HCT116 (cell line): ENCODE data around the gene NFATC1. TPM values are rescaled to one million over a fixed set of nuclear protein-coding genes. Genes with fewer than 3 reads are reported as not detected.

ENCODE experiments used
- ATAC-seq: fragments of 200-7000 bp; cut with Tn5 transposase; 2 replicates; pipeline ENCODE4 v1.9.1; 2020; ENCODE audit warnings: mild to moderate bottlenecking, moderate library complexity
- BruUV-seq: library from RNA; stranded (reverse); fragments of 400-500 nt; replicated peaks from 2 replicates; lab custom pipeline; 2021; lab: Mats Ljungman, UMichigan
- CTCF ChIA-PET: fragments of 300-600 bp; sonication (Branson Sonifier 250); formaldehyde crosslinking; loops from one replicate; lab custom pipeline; 2021; ENCODE audit warnings: antibody characterized with exemption; lab: Charles Lee
- POLR2A ChIA-PET: fragments of 300-600, 350-600 bp; sonication (Branson Sonifier 250); formaldehyde crosslinking; loops from one replicate; lab custom pipeline; 2021; ENCODE audit warnings: antibody characterized with exemption; lab: Charles Lee
- RAD21 ChIA-PET, 2 experiments: fragments of 300-600 bp; sonication (Branson Sonifier 250); formaldehyde crosslinking; loops; one replicate each; lab custom pipeline; 2023; ENCODE audit warnings: low total read pairs in 2 of 2; ENCODE audit not compliant: uncharacterized antibody in 2 of 2, unreplicated experiment in 2 of 2, low non-redundant PET in 1 of 2; lab: Charles Lee
- DNase-seq: peaks from one replicate; pipeline ENCODE4 v3.0.0-alpha.2; 2010; ENCODE audit warnings: low read depth, low spot score
- H2AFZ ChIP-seq: fragments of 200-600 bp; shearing (Covaris generic), sonication (generic); 2 replicates; pipeline ENCODE4 v1.6.1; 2017; ENCODE audit warnings: low read depth, mixed run types, mixed read lengths, antibody characterized with exemption, low read length; ENCODE audit not compliant: poor library complexity, severe bottlenecking
- H3K27ac ChIP-seq: 2 replicates; pipeline ENCODE4 v1.5.1; 2012; ENCODE audit warnings: low read depth, low read length
- H3K27me3 ChIP-seq: fragments of 200-600 bp; sonication (generic); 2 replicates; pipeline ENCODE4 v1.6.1; 2016; ENCODE audit warnings: mixed run types, low read length, mixed read lengths; ENCODE audit not compliant: insufficient read depth
- H3K36me3 ChIP-seq, 2 experiments: fragments of 200-500 bp in 1 of 2; fragments of 200-600 bp in 1 of 2; sonication (Bioruptor generic) in 1 of 2; sonication (generic) in 1 of 2; 2 replicates each; pipeline versions ENCODE4 v1.5.1 to v1.6.1; 2014 to 2016; ENCODE audit warnings: low read length in 2 of 2, inconsistent platforms in 1 of 2, mixed read lengths in 1 of 2, mixed run types in 1 of 2; ENCODE audit not compliant: insufficient read depth in 2 of 2, control insufficient read depth in 1 of 2
- H3K4me1 ChIP-seq, 2 experiments: fragments of 200-600 bp in 1 of 2; sonication (generic) in 1 of 2; 2 replicates each; pipeline versions ENCODE4 v1.5.1 to v1.6.1; 2012 to 2017; ENCODE audit warnings: low read length in 2 of 2, inconsistent platforms in 1 of 2, mild to moderate bottlenecking in 1 of 2, mixed read lengths in 1 of 2, mixed run types in 1 of 2, moderate library complexity in 1 of 2; ENCODE audit not compliant: insufficient read depth in 2 of 2, control insufficient read depth in 1 of 2
- H3K4me2 ChIP-seq: fragments of 200-600 bp; sonication (generic); 2 replicates; pipeline ENCODE4 v1.6.1; 2017; ENCODE audit warnings: mixed run types, low read length, mixed read lengths
- H3K4me3 ChIP-seq, 2 experiments: fragments of 200-600 bp in 1 of 2; sonication (generic) in 1 of 2; replicated peaks in 1 of 2; 2 replicates each; pipeline ENCODE4 v1.5.1; 2011 to 2016; ENCODE audit warnings: low read length in 2 of 2, control low read depth in 1 of 2, low read depth in 1 of 2, mild to moderate bottlenecking in 1 of 2, mixed read lengths in 1 of 2, mixed run types in 1 of 2
- H3K79me2 ChIP-seq: fragments of 200-600 bp; sonication (generic); 2 replicates; pipeline ENCODE4 v1.6.1; 2017; ENCODE audit warnings: mild to moderate bottlenecking, mixed run types, low read length, moderate library complexity, mixed read lengths; ENCODE audit not compliant: insufficient read depth
- H3K9ac ChIP-seq: fragments of 200-600 bp; sonication (generic); 2 replicates; pipeline ENCODE4 v1.6.1; 2016; ENCODE audit warnings: low read length, mixed read lengths
- H3K9me2 ChIP-seq: fragments of 200-600 bp; sonication (generic), shearing (Covaris generic); 2 replicates; pipeline ENCODE4 v1.6.1; 2017; ENCODE audit warnings: mixed run types, mild to moderate bottlenecking, moderate library complexity; ENCODE audit not compliant: insufficient read depth
- H3K9me3 ChIP-seq, 2 experiments: fragments of 200-500 bp in 1 of 2; fragments of 200-600 bp in 1 of 2; sonication (Bioruptor generic) in 1 of 2; sonication (generic) in 1 of 2; 2 replicates each; pipeline ENCODE4 v1.6.1; 2014 to 2017; ENCODE audit warnings: low read length in 2 of 2, mixed read lengths in 2 of 2, inconsistent platforms in 1 of 2, low read depth in 1 of 2, mild to moderate bottlenecking in 1 of 2, mixed run types in 1 of 2, moderate library complexity in 1 of 2; ENCODE audit not compliant: control insufficient read depth in 1 of 2, insufficient read depth in 1 of 2
- H4K20me1 ChIP-seq: fragments of 200-600 bp; sonication (generic), shearing (Covaris generic); 2 replicates; pipeline ENCODE4 v1.6.1; 2017; ENCODE audit warnings: mixed run types, mild to moderate bottlenecking, moderate library complexity; ENCODE audit not compliant: insufficient read depth
- CBX3 ChIP-seq: IDR thresholded peaks from 2 replicates; pipeline ENCODE4 v1.6.1; 2012; ENCODE audit warnings: low read depth
- CEBPB ChIP-seq: IDR thresholded peaks from 2 replicates; pipeline ENCODE4 v1.6.1; 2012; ENCODE audit warnings: low read depth
- ELF1 ChIP-seq: IDR thresholded peaks from 2 replicates; pipeline ENCODE4 v1.6.1; 2012; ENCODE audit warnings: low read depth, borderline replicate concordance
- EZH2phosphoT487 ChIP-seq: fragments of 200-600 bp; IDR thresholded peaks from 2 replicates; pipeline ENCODE4 v1.6.1; 2018; ENCODE audit warnings: antibody characterized with exemption, borderline replicate concordance
- JUND ChIP-seq: IDR thresholded peaks from 2 replicates; pipeline ENCODE4 v1.6.1; 2012
- POLR2A ChIP-seq: IDR thresholded peaks from 2 replicates; pipeline ENCODE4 v1.7.0; 2011; ENCODE audit warnings: borderline replicate concordance; ENCODE audit not compliant: insufficient read depth, insufficient read length; ENCODE audit errors: extremely low read depth
- POLR2AphosphoS5 ChIP-seq: IDR thresholded peaks from 2 replicates; pipeline ENCODE4 v1.6.1; 2011; ENCODE audit warnings: mild to moderate bottlenecking, low read depth, low read length, moderate library complexity
- RAD21 ChIP-seq: IDR thresholded peaks from 2 replicates; pipeline ENCODE4 v1.6.1; 2012; ENCODE audit warnings: low read depth, mild to moderate bottlenecking
- SIN3A ChIP-seq: IDR thresholded peaks from 2 replicates; pipeline ENCODE4 v1.6.1; 2012; ENCODE audit warnings: low read depth
- SP1 ChIP-seq: IDR thresholded peaks from 2 replicates; pipeline ENCODE4 v1.6.1; 2012; ENCODE audit warnings: low read depth
- SRF ChIP-seq: IDR thresholded peaks from 2 replicates; pipeline ENCODE4 v1.6.1; 2012; ENCODE audit warnings: low read depth
- TCF7L2 ChIP-seq: IDR thresholded peaks from 2 replicates; pipeline ENCODE4 v1.7.0; 2011; ENCODE audit warnings: borderline replicate concordance, inconsistent platforms; ENCODE audit not compliant: insufficient read depth, insufficient read length; ENCODE audit errors: extremely low read depth
- YY1 ChIP-seq: IDR thresholded peaks from 2 replicates; pipeline ENCODE4 v1.6.1; 2011; ENCODE audit warnings: low read length, low read depth, moderate library complexity, mild to moderate bottlenecking; ENCODE audit not compliant: insufficient replicate concordance; ENCODE audit errors: extremely low read depth
- ZNF274 ChIP-seq: fragments of 200-500 bp; sonication (Bioruptor generic); IDR thresholded peaks from 2 replicates; pipeline ENCODE4 v1.6.1; 2014; ENCODE audit warnings: mild to moderate bottlenecking, low read depth, low read length, inconsistent platforms
- intact Hi-C: fragments of 100-400 bp; cut with micrococcal nuclease; formaldehyde crosslinking; loops from 2 replicates; pipeline ENCODE4 v1.10.0; 2022
- total RNA-seq: library from RNA; stranded (reverse); gene quantifications from one replicate; pipeline ENCODE4 v1.2.1, GENCODE V29; 2021; ENCODE audit not compliant: unreplicated experiment
- TF ChIP-seq, protein P1 (sequence below): IDR thresholded peaks from 2 replicates; pipeline ENCODE4 v1.6.1; 2012
- TF ChIP-seq, protein P2 (sequence below): IDR thresholded peaks from 2 replicates; pipeline ENCODE4 v1.6.1; 2012
- TF ChIP-seq, protein P3 (sequence below): IDR thresholded peaks from 2 replicates; pipeline ENCODE4 v1.6.1; 2012; ENCODE audit warnings: low read depth
- TF ChIP-seq, protein P4 (sequence below): IDR thresholded peaks from 2 replicates; pipeline ENCODE4 v1.6.1; 2011; ENCODE audit warnings: mild to moderate bottlenecking, low read length, moderate library complexity; ENCODE audit not compliant: insufficient replicate concordance; ENCODE audit errors: extremely low read depth

NFATC1 gene
- total RNA-seq, 1 experiment from 2014 or later, result 20.8 TPM

DNA sequence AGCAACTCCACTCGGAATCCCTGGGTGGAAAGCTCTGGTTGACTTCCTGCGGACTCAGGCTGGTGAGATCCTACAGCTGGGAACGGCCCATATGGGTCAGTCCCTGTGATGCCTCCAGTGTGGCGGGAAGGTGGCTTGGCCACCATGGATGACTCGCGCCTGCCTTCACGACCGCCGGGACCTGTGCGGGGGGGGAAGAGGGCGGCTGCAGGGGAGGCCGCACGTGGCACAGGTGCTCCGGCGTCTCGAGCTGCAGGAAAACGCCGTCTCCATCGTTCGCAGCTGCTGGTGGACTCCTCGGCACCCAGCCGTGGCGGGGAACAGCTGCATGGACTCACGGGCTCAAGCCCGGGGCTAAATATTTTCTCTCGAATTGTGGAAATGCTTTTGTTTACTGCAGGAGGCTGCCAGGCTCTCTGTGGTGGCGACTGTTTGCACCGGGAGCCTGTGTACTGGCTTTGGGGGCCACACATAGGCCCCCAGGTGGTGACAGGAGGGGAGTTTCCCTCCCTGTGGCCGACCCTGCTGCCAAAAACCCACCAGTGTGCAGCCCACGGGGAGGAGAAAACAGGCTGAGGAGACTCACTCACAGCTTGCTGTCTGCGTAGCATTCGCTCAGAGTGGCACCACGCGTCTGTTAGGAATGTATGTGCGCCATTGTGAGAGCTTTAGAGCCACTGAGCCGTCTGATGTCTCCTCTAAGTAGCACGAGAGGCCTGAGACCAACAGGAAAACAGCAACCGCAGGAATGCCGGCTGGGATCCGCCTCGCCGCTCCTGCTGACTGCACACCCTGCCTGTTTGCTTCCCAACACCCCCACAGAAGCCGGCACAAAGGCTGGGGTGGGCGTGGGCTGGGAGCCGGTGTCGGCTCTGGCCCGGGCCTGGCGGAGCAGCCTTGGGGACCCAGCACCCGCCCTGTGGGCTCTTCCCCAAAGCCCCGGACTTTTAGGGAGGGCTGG, 89.2 kb downstream of the NFATC1 start (continued):
- TF ChIP-seq SRF, result no peak
- TF ChIP-seq SIN3A, result no peak
- TF ChIP-seq POLR2A, result no peak
- TF ChIP-seq, protein P1, sequence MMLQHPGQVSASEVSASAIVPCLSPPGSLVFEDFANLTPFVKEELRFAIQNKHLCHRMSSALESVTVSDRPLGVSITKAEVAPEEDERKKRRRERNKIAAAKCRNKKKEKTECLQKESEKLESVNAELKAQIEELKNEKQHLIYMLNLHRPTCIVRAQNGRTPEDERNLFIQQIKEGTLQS, result no peak
- TF ChIP-seq RAD21, result no peak
- TF ChIP-seq CEBPB, result no peak
- TF ChIP-seq TCF7L2, result no peak
- TF ChIP-seq JUND, result no peak
- TF ChIP-seq, all 23 proteins: peak for 0

DNA sequence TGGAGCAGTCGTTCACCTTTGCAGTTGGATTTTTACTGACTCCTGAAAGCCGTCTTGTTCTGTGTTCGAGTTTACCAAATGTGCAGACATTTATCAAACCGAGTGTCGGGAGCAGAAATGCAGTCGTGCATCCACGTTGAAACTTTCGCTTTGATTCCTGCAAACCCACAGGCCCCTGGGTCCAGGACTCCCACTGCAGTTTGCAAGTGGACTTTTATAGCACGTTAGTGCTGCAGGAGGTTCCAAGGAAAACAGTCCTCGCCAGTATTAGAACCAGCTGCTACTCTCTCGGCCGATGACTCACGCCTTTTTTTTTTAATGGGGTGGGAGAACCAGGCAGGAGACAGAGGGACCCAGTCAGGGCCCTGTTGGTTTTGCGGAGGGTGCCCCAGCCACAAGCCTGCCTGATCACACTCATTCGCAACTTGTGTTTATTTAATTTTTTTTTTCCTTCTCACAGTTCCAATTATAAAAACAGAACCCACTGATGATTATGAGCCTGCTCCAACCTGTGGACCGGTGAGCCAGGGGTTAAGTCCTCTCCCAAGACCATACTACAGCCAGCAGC, 90.1 kb downstream of the NFATC1 start:
- H4K20me1 ChIP-seq, result no peaks in the 10 kb centered on the region
- intact Hi-C loops, result no loop called here
- no peaks in the 10 kb centered on the region for H3K36me3 ChIP-seq
- no peaks in the 10 kb centered on the region for H3K9me2 ChIP-seq
- no peak overlapping the region for H3K4me2 ChIP-seq
- RAD21 ChIA-PET, result no interaction called here
- POLR2A ChIA-PET, result no interaction called here
- H3K79me2 ChIP-seq, result no peaks in the 10 kb centered on the region
- no peak for ATAC-seq
- H3K4me1 ChIP-seq, result no peaks in the 10 kb centered on the region
- BruUV-seq, result no TSS peak
- H3K27me3 ChIP-seq, result no peaks in the 10 kb centered on the region
- no peak overlapping the region for H2AFZ ChIP-seq
- no peaks in the 10 kb centered on the region for H3K9me3 ChIP-seq
- H3K27ac ChIP-seq, result no peak overlapping the region
- H3K9ac ChIP-seq, result no peak overlapping the region
- CTCF ChIA-PET, result no interaction called here
- no peak overlapping the region for H3K4me3 ChIP-seq
- no peak for DNase-seq
- TF ChIP-seq SP1 (no peak), CBX3 (no peak), ZNF274 (no peak), CEBPB (no peak), YY1 (no peak), RAD21 (no peak), POLR2AphosphoS5 (no peak), ELF1 (no peak), JUND (no peak), SRF (no peak), EZH2phosphoT487 (no peak)
- TF ChIP-seq, protein P1, result no peak
- TF ChIP-seq, protein P2, sequence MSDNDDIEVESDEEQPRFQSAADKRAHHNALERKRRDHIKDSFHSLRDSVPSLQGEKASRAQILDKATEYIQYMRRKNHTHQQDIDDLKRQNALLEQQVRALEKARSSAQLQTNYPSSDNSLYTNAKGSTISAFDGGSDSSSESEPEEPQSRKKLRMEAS, result no peak
- TF ChIP-seq, protein P3, sequence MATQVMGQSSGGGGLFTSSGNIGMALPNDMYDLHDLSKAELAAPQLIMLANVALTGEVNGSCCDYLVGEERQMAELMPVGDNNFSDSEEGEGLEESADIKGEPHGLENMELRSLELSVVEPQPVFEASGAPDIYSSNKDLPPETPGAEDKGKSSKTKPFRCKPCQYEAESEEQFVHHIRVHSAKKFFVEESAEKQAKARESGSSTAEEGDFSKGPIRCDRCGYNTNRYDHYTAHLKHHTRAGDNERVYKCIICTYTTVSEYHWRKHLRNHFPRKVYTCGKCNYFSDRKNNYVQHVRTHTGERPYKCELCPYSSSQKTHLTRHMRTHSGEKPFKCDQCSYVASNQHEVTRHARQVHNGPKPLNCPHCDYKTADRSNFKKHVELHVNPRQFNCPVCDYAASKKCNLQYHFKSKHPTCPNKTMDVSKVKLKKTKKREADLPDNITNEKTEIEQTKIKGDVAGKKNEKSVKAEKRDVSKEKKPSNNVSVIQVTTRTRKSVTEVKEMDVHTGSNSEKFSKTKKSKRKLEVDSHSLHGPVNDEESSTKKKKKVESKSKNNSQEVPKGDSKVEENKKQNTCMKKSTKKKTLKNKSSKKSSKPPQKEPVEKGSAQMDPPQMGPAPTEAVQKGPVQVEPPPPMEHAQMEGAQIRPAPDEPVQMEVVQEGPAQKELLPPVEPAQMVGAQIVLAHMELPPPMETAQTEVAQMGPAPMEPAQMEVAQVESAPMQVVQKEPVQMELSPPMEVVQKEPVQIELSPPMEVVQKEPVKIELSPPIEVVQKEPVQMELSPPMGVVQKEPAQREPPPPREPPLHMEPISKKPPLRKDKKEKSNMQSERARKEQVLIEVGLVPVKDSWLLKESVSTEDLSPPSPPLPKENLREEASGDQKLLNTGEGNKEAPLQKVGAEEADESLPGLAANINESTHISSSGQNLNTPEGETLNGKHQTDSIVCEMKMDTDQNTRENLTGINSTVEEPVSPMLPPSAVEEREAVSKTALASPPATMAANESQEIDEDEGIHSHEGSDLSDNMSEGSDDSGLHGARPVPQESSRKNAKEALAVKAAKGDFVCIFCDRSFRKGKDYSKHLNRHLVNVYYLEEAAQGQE, result no peak
- TF ChIP-seq, protein P4, sequence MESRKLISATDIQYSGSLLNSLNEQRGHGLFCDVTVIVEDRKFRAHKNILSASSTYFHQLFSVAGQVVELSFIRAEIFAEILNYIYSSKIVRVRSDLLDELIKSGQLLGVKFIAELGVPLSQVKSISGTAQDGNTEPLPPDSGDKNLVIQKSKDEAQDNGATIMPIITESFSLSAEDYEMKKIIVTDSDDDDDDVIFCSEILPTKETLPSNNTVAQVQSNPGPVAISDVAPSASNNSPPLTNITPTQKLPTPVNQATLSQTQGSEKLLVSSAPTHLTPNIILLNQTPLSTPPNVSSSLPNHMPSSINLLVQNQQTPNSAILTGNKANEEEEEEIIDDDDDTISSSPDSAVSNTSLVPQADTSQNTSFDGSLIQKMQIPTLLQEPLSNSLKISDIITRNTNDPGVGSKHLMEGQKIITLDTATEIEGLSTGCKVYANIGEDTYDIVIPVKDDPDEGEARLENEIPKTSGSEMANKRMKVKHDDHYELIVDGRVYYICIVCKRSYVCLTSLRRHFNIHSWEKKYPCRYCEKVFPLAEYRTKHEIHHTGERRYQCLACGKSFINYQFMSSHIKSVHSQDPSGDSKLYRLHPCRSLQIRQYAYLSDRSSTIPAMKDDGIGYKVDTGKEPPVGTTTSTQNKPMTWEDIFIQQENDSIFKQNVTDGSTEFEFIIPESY, result no peak
